Neuronal stem cell (in vitro differentiated cells): ENCODE data around the gene CFAP251.

ENCODE experiments used
- DNase-seq: peaks from one replicate; pipeline ENCODE4 v3.0.0-alpha.2; 2013; ENCODE audit warnings: low spot score
- H2AFZ ChIP-seq: one replicate; pipeline ENCODE4 v1.6.1; 2013; ENCODE audit warnings: mild to moderate bottlenecking, low read length, inconsistent platforms
- H2AK5ac ChIP-seq: 2 replicates; pipeline ENCODE4 v1.6.1; 2013; ENCODE audit warnings: low read depth, mild to moderate bottlenecking, inconsistent platforms, low read length, moderate library complexity, mixed read lengths
- H2BK120ac ChIP-seq: 2 replicates; pipeline ENCODE4 v1.6.1; 2013; ENCODE audit warnings: low read depth, mild to moderate bottlenecking, inconsistent platforms, low read length, moderate library complexity, mixed read lengths
- H2BK12ac ChIP-seq: one replicate; pipeline ENCODE4 v1.6.1; 2013; ENCODE audit warnings: low read length, inconsistent platforms
- H2BK15ac ChIP-seq: 2 replicates; pipeline ENCODE4 v1.6.1; 2013; ENCODE audit warnings: mild to moderate bottlenecking, low read length, inconsistent platforms, mixed read lengths
- H2BK5ac ChIP-seq: one replicate; pipeline ENCODE4 v1.6.1; 2013; ENCODE audit warnings: inconsistent platforms, mild to moderate bottlenecking, low read length, moderate library complexity
- H3K14ac ChIP-seq: one replicate; pipeline ENCODE4 v1.6.1; 2013; ENCODE audit warnings: low read length, inconsistent platforms
- H3K18ac ChIP-seq: 2 replicates; pipeline ENCODE4 v1.6.1; 2013; ENCODE audit warnings: low read length, inconsistent platforms
- H3K23ac ChIP-seq: 2 replicates; pipeline ENCODE4 v1.6.1; 2013; ENCODE audit warnings: low read depth, mild to moderate bottlenecking, mixed read lengths, low read length, inconsistent platforms; ENCODE audit not compliant: poor library complexity
- H3K27ac ChIP-seq: replicated peaks from 3 replicates; pipeline ENCODE4 v1.5.1; 2013; ENCODE audit warnings: low read length, inconsistent platforms
- H3K27me3 ChIP-seq, 3 experiments: 2 replicates each; pipeline ENCODE4 v1.6.1; 2013; ENCODE audit warnings: low read length in 3 of 3, mild to moderate bottlenecking in 2 of 3, inconsistent platforms in 1 of 3, low read depth in 1 of 3, mixed read lengths in 1 of 3, moderate library complexity in 1 of 3; ENCODE audit not compliant: control insufficient read depth in 3 of 3, insufficient read depth in 3 of 3
- H3K36me3 ChIP-seq, 2 donors: replicated peaks in 1 of 2; 2 replicates each; pipeline ENCODE4 v1.6.1; 2013; ENCODE audit warnings: low read length in 2 of 2; ENCODE audit not compliant: control insufficient read depth in 2 of 2, insufficient read depth in 2 of 2
- H3K4ac ChIP-seq: 2 replicates; pipeline ENCODE4 v1.6.1; 2013; ENCODE audit warnings: inconsistent platforms, mild to moderate bottlenecking, low read length, moderate library complexity
- H3K4me1 ChIP-seq, 2 donors: 1 replicate in 1 of 2; 2 replicates in 1 of 2; pipeline ENCODE4 v1.6.1; 2013; ENCODE audit warnings: low read length in 2 of 2, low read depth in 1 of 2; ENCODE audit not compliant: control insufficient read depth in 2 of 2, insufficient read depth in 1 of 2
- H3K4me2 ChIP-seq: one replicate; pipeline ENCODE4 v1.6.1; 2013; ENCODE audit warnings: mild to moderate bottlenecking, low read length, inconsistent platforms; ENCODE audit not compliant: insufficient read depth, poor library complexity, severe bottlenecking
- H3K4me3 ChIP-seq, 2 donors: 2 replicates each; pipeline ENCODE4 v1.5.1; 2013; ENCODE audit warnings: low read length in 2 of 2, mild to moderate bottlenecking in 2 of 2, inconsistent platforms in 1 of 2, moderate library complexity in 1 of 2
- H3K79me1 ChIP-seq: one replicate; pipeline ENCODE4 v1.6.1; 2013; ENCODE audit warnings: low read depth, mild to moderate bottlenecking, inconsistent platforms, low read length, moderate library complexity
- H3K9ac ChIP-seq: one replicate; pipeline ENCODE4 v1.6.1; 2013; ENCODE audit warnings: mild to moderate bottlenecking, low read depth, low read length, inconsistent platforms; ENCODE audit not compliant: poor library complexity
- H3K9me3 ChIP-seq, 2 donors: replicated peaks in 1 of 2; 2 replicates each; pipeline versions ENCODE3 to v1.6.1; 2013; ENCODE audit warnings: low read length in 2 of 2, mild to moderate bottlenecking in 2 of 2, inconsistent platforms in 1 of 2, low read depth in 1 of 2, mixed read lengths in 1 of 2, moderate library complexity in 1 of 2; ENCODE audit not compliant: control insufficient read depth in 2 of 2, insufficient read depth in 1 of 2
- H4K8ac ChIP-seq: one replicate; pipeline ENCODE4 v1.6.1; 2013; ENCODE audit warnings: low read depth, mild to moderate bottlenecking, inconsistent platforms, low read length, moderate library complexity
- H4K91ac ChIP-seq: one replicate; pipeline ENCODE4 v1.6.1; 2013; ENCODE audit warnings: low read length, low read depth, mild to moderate bottlenecking, inconsistent platforms; ENCODE audit not compliant: poor library complexity
- WGBS, 2 donors: extraction: QIAGEN DNeasy Blood & Tissue Kit; methylation state at CpG; one replicate each; pipeline ENCODE4 v1.1.7; 2013; ENCODE audit warnings: missing lambda C conversion rate in 2 of 2, mixed read lengths in 1 of 2; ENCODE audit not compliant: insufficient read length in 2 of 2, insufficient replicate concordance in 1 of 2; ENCODE audit errors: extremely low coverage in 2 of 2; 5-methylcytosine and 5-hydroxymethylcytosine counted together

CFAP251 gene

DNA sequence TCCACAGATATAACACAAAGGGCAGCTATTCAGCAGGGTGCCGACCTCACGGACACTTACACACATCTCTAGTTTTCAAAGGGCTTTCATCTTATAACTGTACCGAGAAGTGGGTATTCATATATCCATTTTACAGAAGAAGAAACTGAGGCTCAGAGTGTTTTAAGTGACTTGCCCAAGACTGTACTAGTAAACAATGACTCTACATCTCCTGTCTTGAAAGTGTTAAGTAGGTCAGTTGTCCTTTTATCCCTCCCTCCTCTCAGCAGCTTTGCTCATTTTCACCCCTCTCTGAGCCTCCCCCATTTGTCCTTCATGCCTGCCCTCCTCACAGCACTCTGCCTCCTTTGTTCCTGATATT, 13.8 kb downstream of the CFAP251 start:
- Histone ChIP-seq H3K27me3 (no peaks in the 10 kb centered on the region), H2AFZ (no peak overlapping the region), H3K4ac (no peak overlapping the region), H2BK15ac (no peak overlapping the region), H4K8ac (no peak overlapping the region), H4K91ac (no peak overlapping the region), H3K4me2 (no peak overlapping the region), H3K4me1 (peaks cover 0 to 12% of the 10 kb centered on the region in 2 donors), H2AK5ac (no peak overlapping the region), H2BK120ac (no peak overlapping the region), H3K27ac (no peak overlapping the region), H3K18ac (no peak overlapping the region), H3K79me1 (peaks cover 2% of the 10 kb centered on the region), H3K9ac (no peak overlapping the region), H3K36me3 (peaks cover 0 to under 1% of the 10 kb centered on the region in 2 donors), H3K4me3 (no peak overlapping the region), H3K23ac (no peak overlapping the region), H2BK5ac (no peak overlapping the region), H2BK12ac (no peak overlapping the region), H3K9me3 (no peaks in the 10 kb centered on the region), H3K14ac (no peak overlapping the region)
- no CpG with 5 or more reads among the region's 3 CpGs for WGBS, 2 donors
- DNase-seq = no peak

DNA sequence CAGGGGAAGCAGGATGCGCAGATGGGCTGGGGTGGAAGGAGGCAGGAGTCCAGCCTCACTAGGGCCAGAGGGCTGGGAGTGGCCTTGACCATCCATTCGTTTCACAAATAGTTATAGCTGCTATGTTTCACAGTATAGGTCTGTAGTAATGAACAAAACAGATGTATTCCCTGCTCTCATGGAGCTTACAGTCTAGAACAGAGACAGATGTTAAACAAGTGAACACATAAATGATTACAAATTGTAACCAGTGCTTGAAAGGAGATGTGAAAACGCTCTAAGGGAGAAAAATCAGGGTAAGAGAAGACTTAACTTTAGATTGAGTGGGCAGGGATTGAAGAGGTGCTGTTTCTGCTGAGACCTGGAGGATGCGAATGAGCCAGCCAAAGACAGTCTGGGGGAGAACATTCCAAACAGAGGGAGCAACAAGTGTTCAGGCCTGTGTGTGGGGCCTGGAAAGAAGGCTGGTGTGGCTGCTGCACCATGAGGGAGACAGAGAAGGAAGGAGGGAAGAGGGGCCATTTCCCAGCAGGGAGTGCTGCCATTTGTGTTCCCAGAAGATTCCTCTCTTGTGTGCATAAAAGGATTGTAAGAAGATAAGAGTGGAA, 14.6 kb downstream of the CFAP251 start:
- no peak overlapping the region for H3K4ac ChIP-seq
- peak overlapping the region; percentile 56 for H3K14ac ChIP-seq
- H3K4me1 ChIP-seq = peaks cover 0 to 10% of the 10 kb centered on the region in 2 donors
- no peak for DNase-seq
- no peak overlapping the region for H3K4me2 ChIP-seq
- H3K23ac ChIP-seq = no peak overlapping the region
- peaks cover 0 to 3% of the 10 kb centered on the region in 2 donors for H3K36me3 ChIP-seq
- peak overlapping the region; percentile 7 for H3K27ac ChIP-seq
- H2AK5ac ChIP-seq = no peak overlapping the region
- no peak overlapping the region for H3K9ac ChIP-seq
- H4K8ac ChIP-seq = no peak overlapping the region
- no peak overlapping the region for H2BK120ac ChIP-seq
- WGBS, 2 donors = no CpG with 5 or more reads among the region's 4 CpGs
- H3K79me1 ChIP-seq = peaks cover 2% of the 10 kb centered on the region
- H3K9me3 ChIP-seq = no peaks in the 10 kb centered on the region
- H2BK5ac ChIP-seq = no peak overlapping the region
- no peak overlapping the region for H4K91ac ChIP-seq
- H2BK12ac ChIP-seq = no peak overlapping the region
- no peak overlapping the region for H3K4me3 ChIP-seq
- no peak overlapping the region for H2BK15ac ChIP-seq
- H3K27me3 ChIP-seq = no peaks in the 10 kb centered on the region
- peak overlapping the region; percentile 23 for H3K18ac ChIP-seq
- peak overlapping the region; percentile 58 for H2AFZ ChIP-seq

DNA sequence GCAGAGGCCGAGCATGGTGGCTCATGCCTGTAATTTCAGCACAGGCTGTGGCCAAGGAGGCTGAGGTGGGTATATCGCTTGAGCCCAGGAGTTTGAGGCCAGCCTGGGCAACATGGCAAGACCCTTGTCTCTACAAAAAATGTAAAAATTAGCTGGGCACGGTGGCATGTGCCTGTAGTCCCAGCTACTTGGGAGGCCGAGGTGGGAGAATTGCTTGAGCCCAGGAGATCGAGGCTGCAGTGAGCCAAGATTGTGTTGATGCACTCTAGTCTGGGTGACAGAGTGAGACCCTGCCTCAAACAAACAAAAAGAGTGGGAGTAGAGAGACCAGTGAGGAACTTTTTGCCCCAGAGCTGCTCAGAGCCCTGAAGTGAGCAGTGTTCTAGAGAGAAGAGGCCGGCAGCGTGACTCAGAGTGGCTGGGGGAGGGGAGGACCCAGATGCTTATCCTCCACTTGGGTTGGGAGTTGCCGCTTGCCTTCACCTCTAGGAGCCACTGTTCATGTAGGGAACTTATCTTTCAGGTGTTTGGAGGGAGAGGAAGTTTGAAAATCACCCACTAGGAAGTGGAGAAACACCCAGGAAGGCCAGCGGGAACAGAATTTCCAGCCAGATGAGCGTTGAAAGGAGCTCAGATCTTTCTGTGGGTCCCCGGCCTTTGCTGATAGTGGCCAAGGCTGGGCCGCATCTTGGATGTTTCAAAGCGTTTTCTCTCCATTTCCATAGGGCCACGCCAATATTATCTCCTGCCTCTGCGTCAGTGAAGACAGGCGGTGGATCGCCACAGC, 15.3 kb downstream of the CFAP251 start:
- Histone ChIP-seq H3K14ac (no peak overlapping the region), H2AK5ac (no peak overlapping the region), H3K4me3 (no peak overlapping the region), H2AFZ (peak overlapping the region; percentile 58), H3K27me3 (no peaks in the 10 kb centered on the region), H2BK120ac (no peak overlapping the region), H3K9me3 (no peaks in the 10 kb centered on the region), H3K4me2 (no peak overlapping the region), H3K36me3 (peaks cover 0 to 3% of the 10 kb centered on the region in 2 donors), H3K9ac (no peak overlapping the region), H2BK5ac (no peak overlapping the region), H2BK15ac (no peak overlapping the region), H3K23ac (no peak overlapping the region), H3K4me1 (peaks cover 0 to 10% of the 10 kb centered on the region in 2 donors), H4K91ac (no peak overlapping the region), H3K4ac (no peak overlapping the region), H3K18ac (peak overlapping the region; percentile 40), H4K8ac (no peak overlapping the region), H3K79me1 (peaks cover 2% of the 10 kb centered on the region), H2BK12ac (no peak overlapping the region), H3K27ac (no peak overlapping the region)
- no CpG with 5 or more reads among the region's 17 CpGs for WGBS, 2 donors
- no peak for DNase-seq

DNA sequence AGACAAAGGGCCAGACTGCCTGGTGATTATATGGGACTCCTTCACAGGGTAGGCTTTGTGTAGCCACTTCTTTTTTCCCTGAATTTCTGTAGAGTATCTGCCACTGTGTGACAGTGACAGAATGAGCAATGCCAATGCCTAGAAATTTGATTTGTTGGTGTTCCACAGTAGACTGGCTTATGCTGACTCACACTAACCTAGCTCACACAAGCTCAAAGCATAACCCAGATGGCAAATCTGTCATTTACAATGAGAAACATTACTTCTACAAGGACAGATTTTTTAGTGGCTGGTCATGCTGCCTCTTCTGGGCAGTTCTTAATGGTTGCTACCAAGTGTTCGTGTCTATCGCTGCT, 15.9 kb downstream of the CFAP251 start:
- no peak overlapping the region for H3K4ac ChIP-seq
- H3K9ac ChIP-seq = no peak overlapping the region
- H4K8ac ChIP-seq = no peak overlapping the region
- no peak overlapping the region for H3K4me3 ChIP-seq
- H3K27me3 ChIP-seq = no peaks in the 10 kb centered on the region
- peaks cover 2% of the 10 kb centered on the region for H3K79me1 ChIP-seq
- no peak overlapping the region for H3K18ac ChIP-seq
- H2BK12ac ChIP-seq = no peak overlapping the region
- WGBS, 2 donors = no CpG with 5 or more reads among the region's 2 CpGs
- no peak overlapping the region for H3K14ac ChIP-seq
- peaks cover 0 to 3% of the 10 kb centered on the region in 2 donors for H3K36me3 ChIP-seq
- H2BK5ac ChIP-seq = no peak overlapping the region
- H3K4me2 ChIP-seq = no peak overlapping the region
- no peak overlapping the region for H2BK120ac ChIP-seq
- H3K9me3 ChIP-seq = no peaks in the 10 kb centered on the region
- peak overlapping the region; percentile 58 for H2AFZ ChIP-seq
- no peak overlapping the region for H2BK15ac ChIP-seq
- no peak overlapping the region for H3K23ac ChIP-seq
- H3K27ac ChIP-seq = no peak overlapping the region
- no peak for DNase-seq
- peaks cover 0 to 10% of the 10 kb centered on the region in 2 donors for H3K4me1 ChIP-seq
- no peak overlapping the region for H4K91ac ChIP-seq
- H2AK5ac ChIP-seq = no peak overlapping the region
